D721Med (cell line): ENCODE measurements around the gene KDF1.

Experiments
- DNase-seq: peaks from one replicate; pipeline ENCODE4 v3.0.0; 2011; ENCODE audit warnings: low spot score; ENCODE audit not compliant: insufficient read length
- FAIRE-seq: peaks from 2 replicates; lab custom pipeline; 2011; peaks lifted over from hg19 to GRCh38; lab: Jason Lieb, UNC
- TF ChIP-seq, protein P1 (sequence below): IDR thresholded peaks from 2 replicates; pipeline ENCODE4 v1.5.1; 2012; ENCODE audit warnings: mild to moderate bottlenecking, control low read depth; ENCODE audit not compliant: insufficient read depth; ENCODE audit errors: missing control alignments

The KDF1 gene

DNA sequence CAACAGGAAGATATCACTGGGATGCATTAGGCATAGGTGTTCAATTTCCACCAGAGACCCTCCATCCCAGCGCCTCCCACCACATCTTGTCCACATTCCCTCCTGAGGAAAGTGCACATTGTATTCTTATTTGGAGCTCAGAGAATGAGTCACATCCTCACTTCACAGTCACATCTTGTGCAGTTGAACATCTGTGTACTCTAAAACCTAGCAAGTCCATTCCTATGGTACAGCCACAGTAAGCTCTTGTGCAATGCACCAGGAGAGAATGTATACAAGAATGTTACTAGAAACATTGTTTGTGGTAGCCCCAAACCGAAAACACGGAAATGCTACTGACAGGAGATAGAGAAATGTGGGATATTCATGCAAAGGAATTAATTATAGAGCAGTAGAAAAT, 1.6 kb upstream of the KDF1 start:
- TF ChIP-seq, protein P1, sequence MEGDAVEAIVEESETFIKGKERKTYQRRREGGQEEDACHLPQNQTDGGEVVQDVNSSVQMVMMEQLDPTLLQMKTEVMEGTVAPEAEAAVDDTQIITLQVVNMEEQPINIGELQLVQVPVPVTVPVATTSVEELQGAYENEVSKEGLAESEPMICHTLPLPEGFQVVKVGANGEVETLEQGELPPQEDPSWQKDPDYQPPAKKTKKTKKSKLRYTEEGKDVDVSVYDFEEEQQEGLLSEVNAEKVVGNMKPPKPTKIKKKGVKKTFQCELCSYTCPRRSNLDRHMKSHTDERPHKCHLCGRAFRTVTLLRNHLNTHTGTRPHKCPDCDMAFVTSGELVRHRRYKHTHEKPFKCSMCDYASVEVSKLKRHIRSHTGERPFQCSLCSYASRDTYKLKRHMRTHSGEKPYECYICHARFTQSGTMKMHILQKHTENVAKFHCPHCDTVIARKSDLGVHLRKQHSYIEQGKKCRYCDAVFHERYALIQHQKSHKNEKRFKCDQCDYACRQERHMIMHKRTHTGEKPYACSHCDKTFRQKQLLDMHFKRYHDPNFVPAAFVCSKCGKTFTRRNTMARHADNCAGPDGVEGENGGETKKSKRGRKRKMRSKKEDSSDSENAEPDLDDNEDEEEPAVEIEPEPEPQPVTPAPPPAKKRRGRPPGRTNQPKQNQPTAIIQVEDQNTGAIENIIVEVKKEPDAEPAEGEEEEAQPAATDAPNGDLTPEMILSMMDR = no peak
- DNase-seq (no peak), FAIRE-seq (no peak)

DNA sequence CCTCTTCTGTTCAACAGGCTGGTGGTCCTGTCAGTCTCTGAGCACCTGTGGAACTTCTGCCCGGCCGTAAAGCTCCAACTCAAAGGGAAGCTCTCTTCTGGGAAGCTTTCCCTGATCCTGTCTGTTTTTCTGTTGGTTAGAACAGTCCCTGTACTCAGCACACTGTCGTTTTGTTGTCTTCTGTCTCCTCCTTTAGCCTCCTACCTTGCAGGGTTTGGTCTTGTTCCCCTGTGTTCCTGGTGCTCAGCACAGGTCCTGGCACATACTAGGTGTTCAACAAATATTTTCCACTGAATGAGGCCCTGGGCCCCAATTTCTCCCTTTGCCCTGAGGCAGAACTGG, 328 bp upstream of the KDF1 start:
- FAIRE-seq (no peak), DNase-seq (no peak)
- TF ChIP-seq, protein P1 = no peak

DNA sequence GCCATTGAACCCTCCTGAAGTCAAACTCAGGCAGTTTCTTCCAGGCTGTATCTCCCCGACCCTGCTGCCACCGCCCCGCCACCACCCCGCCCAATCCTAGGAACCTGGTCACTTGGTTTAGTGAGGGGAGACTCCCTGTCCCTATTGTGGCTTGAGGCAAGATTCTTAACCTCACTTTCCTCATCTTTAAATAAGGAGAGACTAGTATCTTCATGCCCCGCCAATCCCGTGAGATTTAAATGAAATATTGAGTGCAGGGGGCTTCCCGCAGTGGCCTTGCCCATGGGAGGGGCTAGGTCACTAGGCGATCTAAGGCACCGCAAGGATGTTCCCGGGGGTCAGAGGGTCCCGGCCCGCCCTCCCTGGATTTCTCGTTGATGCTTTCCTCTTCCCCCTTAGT, 998 bp downstream of the KDF1 start:
- TF ChIP-seq, protein P1 = no peak
- DNase-seq (no peak), FAIRE-seq (no peak)

GRCh38 chr1:26957306-26957705, 3.0 kb downstream of the KDF1 start:
- FAIRE-seq = no peak
- no peak for DNase-seq
- TF ChIP-seq, protein P1 = no peak

GRCh38 chr1:26956321-26956720, 3.9 kb downstream of the KDF1 start:
- no peak for FAIRE-seq
- no peak for DNase-seq
- TF ChIP-seq, protein P1 = no peak

DNA sequence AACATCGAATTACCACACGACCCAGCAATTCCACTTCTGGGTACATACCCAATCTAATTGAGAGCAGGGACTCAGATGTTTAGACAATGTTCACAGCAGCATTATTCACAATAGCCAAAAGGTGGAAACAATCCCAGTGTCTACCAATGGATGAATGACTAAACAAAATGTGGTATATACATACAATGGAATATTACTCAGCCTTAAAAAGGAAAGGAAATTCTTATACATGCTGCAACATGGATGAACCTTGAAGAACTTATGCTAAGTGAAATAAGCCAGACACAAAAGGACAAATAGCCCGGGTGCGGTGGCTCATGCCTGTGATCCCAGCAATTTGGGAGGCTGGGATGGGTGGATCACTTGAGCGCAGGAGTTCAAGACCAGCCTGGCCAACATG, 6.9 kb downstream of the KDF1 start:
- FAIRE-seq = no peak
- DNase-seq = no peak
- TF ChIP-seq, protein P1 = no peak

DNA sequence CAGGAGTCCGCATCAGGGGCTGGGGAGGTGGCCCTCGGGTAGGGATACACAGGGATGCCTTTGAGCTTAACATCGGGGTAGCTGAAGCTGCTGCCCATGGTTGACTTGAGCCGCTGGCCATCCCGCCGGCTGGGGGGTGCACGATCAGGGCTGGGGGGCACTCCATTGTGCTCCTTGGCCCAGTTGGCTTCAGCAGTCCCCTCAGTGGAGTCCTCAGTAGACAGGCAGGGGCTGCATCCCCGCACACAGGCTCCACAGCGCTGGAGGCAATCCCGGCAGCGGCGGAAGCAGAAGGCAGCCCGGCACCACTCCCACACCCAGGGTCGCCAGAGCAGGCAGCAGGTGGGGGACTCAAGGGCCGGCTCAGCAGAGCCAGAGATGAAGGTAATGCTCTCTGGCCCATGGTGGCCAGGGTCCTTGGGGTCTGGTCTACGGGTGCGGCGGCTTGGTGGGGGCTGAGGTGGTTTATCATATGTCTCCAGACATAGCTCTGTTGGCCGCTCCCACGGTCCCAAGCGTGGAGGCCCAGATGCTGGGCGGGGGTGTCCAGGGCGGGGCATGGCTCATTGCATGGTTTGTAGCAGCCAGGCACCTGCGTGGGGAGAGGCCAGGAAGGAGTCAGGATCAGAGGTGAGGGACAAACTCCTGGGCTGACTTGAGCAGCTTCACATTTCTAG, 8.3 kb downstream of the KDF1 start:
- TF ChIP-seq, protein P1 = no peak
- FAIRE-seq (no peak), DNase-seq (no peak)
